HepG2 (cell line): ENCODE data around the gene WDR27. TPM values are rescaled to one million over a fixed set of nuclear protein-coding genes. Genes with fewer than 3 reads are reported as not detected.

Experiments used
- ATAC-seq: fragments of 200-7000 bp; cut with Tn5 transposase; 3 replicates; pipeline ENCODE4 v1.9.1; 2020; ENCODE audit warnings: mild to moderate bottlenecking, moderate library complexity
- BruUV-seq: library from RNA; stranded (reverse); fragments of 400-500 nt; replicated peaks from 2 replicates; lab custom pipeline; 2021; lab: Mats Ljungman, UMichigan
- CTCF ChIA-PET: fragments of 300-600 bp; formaldehyde crosslinking; extraction: SDS; loops from one replicate; lab custom pipeline; 2021; ENCODE audit warnings: low total read pairs, inconsistent platforms, low intra/inter-chr PET ratio; lab: Yijun Ruan, JAX
- POLR2A ChIA-PET: fragments of 350-600 bp; sonication (Branson Sonifier 250); formaldehyde crosslinking; loops from one replicate; lab custom pipeline; 2020; ENCODE audit warnings: antibody characterized with exemption, inconsistent platforms; lab: Yijun Ruan, JAX
- DNase-seq: peaks from one replicate; pipeline ENCODE4 v3.0.0-alpha.2; 2015; ENCODE audit warnings: low spot score
- FAIRE-seq: peaks from 3 replicates; lab custom pipeline; 2011; peaks lifted over from hg19 to GRCh38; lab: Jason Lieb, UNC
- H2AFZ ChIP-seq: one replicate; pipeline ENCODE4 v1.6.1; 2011; ENCODE audit warnings: low read length, inconsistent platforms
- H3K27ac ChIP-seq: fragments of 300-600 bp; 3 replicates; pipeline ENCODE4 v1.8.0; 2011; ENCODE audit warnings: mixed run types, mild to moderate bottlenecking, mixed read lengths, low read length, inconsistent platforms; ENCODE audit not compliant: insufficient read depth; ENCODE audit errors: extremely low read length
- H3K27me3 ChIP-seq, 2 experiments: fragments of 200-600 bp in 1 of 2; 2 replicates in 1 of 2; 3 replicates in 1 of 2; pipeline versions ENCODE4 v1.6.0 to v1.8.0; 2011; ENCODE audit warnings: low read length in 2 of 2, mild to moderate bottlenecking in 2 of 2, moderate library complexity in 2 of 2, inconsistent platforms in 1 of 2; ENCODE audit not compliant: insufficient read depth in 2 of 2, control insufficient read depth in 1 of 2
- H3K36me3 ChIP-seq, 2 experiments: fragments of 200-600 bp in 1 of 2; replicated peaks in 1 of 2; 2 replicates in 1 of 2; 3 replicates in 1 of 2; pipeline versions ENCODE4 v1.5.1 to v1.8.0; 2011; ENCODE audit warnings: low read length in 2 of 2, inconsistent platforms in 1 of 2; ENCODE audit not compliant: insufficient read depth in 2 of 2, control insufficient read depth in 1 of 2
- H3K4me1 ChIP-seq: 2 replicates; pipeline ENCODE4 v1.5.1; 2012; ENCODE audit warnings: low read length, inconsistent platforms; ENCODE audit not compliant: insufficient read depth
- H3K4me2 ChIP-seq: 2 replicates; pipeline ENCODE4 v1.6.0; 2011; ENCODE audit warnings: low read depth, low read length, inconsistent platforms
- H3K4me3 ChIP-seq, 3 experiments: fragments of 200-600 bp in 1 of 3; sonication (generic), shearing (Covaris generic) in 1 of 3; replicated peaks in 1 of 3; 2 replicates each; pipeline ENCODE4 v1.5.1; 2011 to 2016; ENCODE audit warnings: low read length in 3 of 3, inconsistent platforms in 2 of 3, low read depth in 2 of 3, mild to moderate bottlenecking in 2 of 3, control low read depth in 1 of 3, mixed read lengths in 1 of 3; ENCODE audit not compliant: insufficient read depth in 1 of 3
- H3K79me2 ChIP-seq: one replicate; pipeline ENCODE4 v1.6.1; 2011; ENCODE audit warnings: low read length, inconsistent platforms; ENCODE audit not compliant: insufficient read depth
- H3K9ac ChIP-seq: 2 replicates; pipeline ENCODE4 v1.6.0; 2011; ENCODE audit warnings: mild to moderate bottlenecking, low read depth, low read length, inconsistent platforms; ENCODE audit not compliant: insufficient read depth
- H3K9me3 ChIP-seq: 2 replicates; pipeline ENCODE4 v1.5.1; 2012; ENCODE audit warnings: mild to moderate bottlenecking, low read length
- H4K20me1 ChIP-seq: 2 replicates; pipeline ENCODE4 v1.6.0; 2011; ENCODE audit warnings: inconsistent platforms, mild to moderate bottlenecking, low read length, moderate library complexity; ENCODE audit not compliant: insufficient read depth
- ARID3A ChIP-seq: IDR thresholded peaks from 2 replicates; pipeline ENCODE4 v1.6.1; 2012; ENCODE audit warnings: low read depth, low read length, improper control_type of control experiment
- CSRNP2 ChIP-seq: sonication (generic); formaldehyde crosslinking; conservative IDR thresholded peaks from 2 replicates; pipeline ENCODE4 v1.8.0; 2022; ENCODE audit warnings: low read depth, missing genetic modification reagents
- THAP7 ChIP-seq: sonication (generic); formaldehyde crosslinking; IDR thresholded peaks from 2 replicates; pipeline ENCODE4 v1.8.1; 2023; ENCODE audit warnings: mild to moderate bottlenecking, missing genetic modification reagents
- ZBTB3 ChIP-seq: sonication (generic); formaldehyde crosslinking; IDR thresholded peaks from 2 replicates; pipeline ENCODE4 v1.4.0; 2020; ENCODE audit warnings: low read depth, mild to moderate bottlenecking, moderate library complexity, missing genetic modification reagents, borderline replicate concordance
- ZNF124 ChIP-seq: sonication (generic); formaldehyde crosslinking; IDR thresholded peaks from 2 replicates; pipeline ENCODE4 v1.4.0; 2020; ENCODE audit warnings: missing genetic modification reagents
- ZNF710 ChIP-seq: sonication (generic); formaldehyde crosslinking; IDR thresholded peaks from 2 replicates; pipeline ENCODE4 v1.5.0; 2020; ENCODE audit warnings: mild to moderate bottlenecking, missing genetic modification reagents, borderline replicate concordance
- WGBS: methylation state at CpG from one replicate; pipeline ENCODE4 v1.1.6; 2017; ENCODE audit warnings: low lambda C conversion rate; 5-methylcytosine and 5-hydroxymethylcytosine counted together
- in situ Hi-C: cut with HindIII; loops from 2 replicates; pipeline ENCODE4 v1.10.0; 2017; ENCODE audit warnings: low pct_unique_long_range_greater_than_20kb; ENCODE audit not compliant: extremely low pct_ligation_motif_present
- intact Hi-C: fragments of 100-400 bp; cut with micrococcal nuclease; formaldehyde crosslinking; loops from one replicate; pipeline ENCODE4 v1.10.0; 2022; ENCODE audit not compliant: unreplicated experiment
- polyA plus RNA-seq, 8 experiments: library from polyadenylated mRNA; depleted of rRNA in 3 of 8; stranded (reverse) in 7 of 8; unstranded in 1 of 8; fragments of >200 nt; fragmentation: Illumina TruSeq in 4 of 8; extraction: Trizol in 4 of 8; gene quantifications; 2 replicates each; pipeline versions ENCODE4 v1.2.1 to v1.2.3, GENCODE V29; 2011 to 2016; ENCODE audit warnings: low read depth in 4 of 8, missing spikeins in 1 of 8, mixed read lengths in 1 of 8; ENCODE audit not compliant: insufficient read depth in 1 of 8
- total RNA-seq, 5 experiments: library from RNA; depleted of rRNA; stranded (reverse); fragments of >200 nt; fragmentation: Illumina TruSeq; extraction: Trizol; gene quantifications; 2 replicates each; pipeline ENCODE4 v1.2.3, GENCODE V29; 2016; ENCODE audit warnings: low read depth in 1 of 5

The WDR27 gene
- total and polyA plus RNA-seq, 2 of the 13 experiments (the other 11 are each of a cell fraction or from before 2014, with no cell fraction given) = 34.1 to 80.3 TPM

- no peak for TF ChIP-seq ARID3A
- no peak for TF ChIP-seq ZNF124 (CRISPR knock-in tag)
- TF ChIP-seq THAP7 (CRISPR knock-in tag) = no peak
Observed at GRCh38 chr6:169472786-169473416, 228.9 kb downstream of the WDR27 start (continued).

GRCh38 chr6:169470790-169471189 is 231.0 kb downstream of the WDR27 start:
- Histone ChIP-seq H3K36me3 (no peaks in the 10 kb centered on the region), H3K9me3 (peaks cover 47% of the 10 kb centered on the region), H3K79me2 (no peaks in the 10 kb centered on the region), H3K4me2 (no peak overlapping the region), H3K9ac (no peak overlapping the region), H3K27me3 (no peaks in the 10 kb centered on the region), H2AFZ (no peak overlapping the region), H3K4me3 (no peak overlapping the region), H3K27ac (no peak overlapping the region), H4K20me1 (no peaks in the 10 kb centered on the region), H3K4me1 (0 out of 2 replicates have a peak, but pooled peaks cover 5% of the 10 kb centered on the region)
- ATAC-seq (no peak), DNase-seq (no peak), FAIRE-seq (no peak)
- CTCF ChIA-PET = no interaction called here
- WGBS = 94% methylated on average over 2 of the region's 2 CpGs
- BruUV-seq = no TSS peak
- in situ Hi-C loops (no loop called here), intact Hi-C loops (no loop called here)
- no peak for TF ChIP-seq ZNF124 (CRISPR knock-in tag)
- no peak for TF ChIP-seq ZBTB3 (CRISPR knock-in tag)
- TF ChIP-seq ZNF710 (CRISPR knock-in tag) = no peak
- no peak for TF ChIP-seq CSRNP2 (CRISPR knock-in tag)
- POLR2A ChIA-PET = no interaction called here
